ENCODE results near the gene RAB40B. TPM values are rescaled to one million over a fixed set of nuclear protein-coding genes. Genes with fewer than 3 reads are reported as not detected.

Gene RAB40B
- total and polyA plus RNA-seq, 2 of the 4 experiments (the other 2 are of a cell fraction) = 14.9 to 20.0 TPM

DNA sequence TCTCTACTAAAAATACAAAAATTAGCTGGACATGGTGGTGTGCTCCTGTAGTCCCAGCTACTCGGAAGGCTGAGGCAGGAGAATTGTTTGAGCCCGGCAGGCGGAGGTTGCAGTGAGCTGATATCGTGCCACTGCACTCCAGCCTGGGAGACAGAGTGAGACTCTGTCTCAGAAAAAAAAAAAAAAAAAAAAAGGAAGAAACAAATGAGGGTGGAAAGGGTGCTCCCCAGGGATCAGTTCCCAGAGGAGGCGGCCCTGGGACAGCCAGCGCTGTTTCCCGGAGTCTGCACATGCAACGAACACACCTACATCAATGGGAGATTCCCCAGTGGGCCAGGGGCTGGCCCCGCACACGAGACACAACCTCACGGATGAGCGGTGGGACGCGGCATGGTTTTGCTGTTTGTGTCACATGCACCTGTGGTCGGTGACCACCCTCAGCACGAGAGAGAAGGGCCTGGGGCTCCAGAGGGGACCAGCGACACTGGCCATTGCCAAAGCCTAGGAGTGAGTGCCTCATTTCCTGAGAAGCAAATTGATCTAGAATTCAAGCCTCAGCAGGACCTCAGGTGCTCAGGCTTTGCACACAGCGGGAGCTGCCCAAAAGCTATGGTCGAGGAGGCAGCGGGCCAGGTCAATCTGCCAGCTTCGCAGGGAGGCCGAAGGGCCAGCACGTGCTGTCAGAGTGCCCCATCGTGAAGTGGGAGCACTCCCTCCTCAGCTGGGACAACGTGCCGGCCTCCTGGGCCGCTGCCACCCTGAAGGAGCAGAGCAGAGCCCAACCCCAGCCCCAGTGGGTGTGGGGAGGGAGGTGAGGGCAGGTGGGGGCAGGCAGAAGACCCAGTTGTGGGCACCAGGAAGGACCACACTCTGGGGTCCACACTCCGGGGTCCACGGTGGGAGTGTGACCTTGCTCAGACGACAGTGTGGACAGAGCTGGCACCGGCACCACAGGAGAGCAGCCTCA lies 36.5 kb downstream of the RAB40B start:
- Histone ChIP-seq H4K91ac (ENCODE audit: insufficient read depth, low read depth, low read length) (no peak overlapping the region), H3K18ac (ENCODE audit: low read depth, low read length) (no peak overlapping the region), H3K9ac (ENCODE audit: low read depth, low read length) (no peak overlapping the region), H3K27me3 (ENCODE audit: control insufficient read depth, insufficient read depth, low read length) (no peaks in the 10 kb centered on the region), H3K36me3 (ENCODE audit: control insufficient read depth, insufficient read depth, low read length) (peaks cover 1% of the 10 kb centered on the region), H3K4ac (ENCODE audit: low read depth, low read length) (no peak overlapping the region), H4K8ac (ENCODE audit: low read depth in 2 of 2, low read length in 2 of 2) (no peak overlapping the region), H2BK120ac (ENCODE audit: low read depth, low read length) (no peak overlapping the region), H4K20me1 (ENCODE audit: insufficient read depth, low read length) (no peaks in the 10 kb centered on the region), H2AK9ac (replicated peaks; ENCODE audit: low read depth, low read length, poor library complexity) (no peak overlapping the region), H4K5ac (ENCODE audit: low read depth, low read length) (no peak overlapping the region), H3K27ac (ENCODE audit: insufficient read depth, low read length) (no peak overlapping the region), H3K9me1 (ENCODE audit: insufficient read depth, low read length) (peaks cover 6% of the 10 kb centered on the region), H3K4me3 (ENCODE audit: insufficient read depth, low read depth, low read length) (no peak overlapping the region), H2BK20ac (ENCODE audit: low read depth, low read length) (no peak overlapping the region), H3K4me1 (ENCODE audit: control insufficient read depth, insufficient read depth, low read length) (no peaks in the 10 kb centered on the region), H2BK15ac (ENCODE audit: low read depth, low read length) (no peak overlapping the region), H3K79me1 (ENCODE audit: low read depth in 1 of 2, low read length in 2 of 2) (peaks cover 0 to 6% of the 10 kb centered on the region in 2 experiments; a peak in 2 of 4 replicates), H2AFZ (replicated peaks; ENCODE audit: low read length, poor library complexity) (no peak overlapping the region), H3K56ac (ENCODE audit: extremely low read depth, insufficient read depth, low read length) (no peak overlapping the region), H2BK5ac (ENCODE audit: low read depth, low read length, poor library complexity, severe bottlenecking) (no peak overlapping the region), H3K4me2 (ENCODE audit: low read depth, low read length) (no peak overlapping the region), H3K23ac (ENCODE audit: low read depth, low read length) (no peak overlapping the region), H3K9me3 (ENCODE audit: control insufficient read depth, insufficient read depth, low read length) (no peaks in the 10 kb centered on the region), H2AK5ac (ENCODE audit: low read depth, low read length) (no peak overlapping the region), H3K14ac (replicated peaks; ENCODE audit: low read depth, low read length) (no peak overlapping the region)
- TF ChIP-seq RFX5 (IDR thresholded peaks at IDR 0.05; ENCODE audit: low read depth, low read length) (no peak), FOS (IDR thresholded peaks at IDR 0.05; ENCODE audit: low read depth, low read length) (no peak), CTCF (conservative IDR thresholded peaks at IDR 0.05; ENCODE audit: low read depth, low read length) (no peak), RCOR1 (IDR thresholded peaks at IDR 0.05; ENCODE audit: insufficient replicate concordance, low read length) (no peak), POLR2A (IDR thresholded peaks at IDR 0.05; ENCODE audit: low read depth, low read length) (no peak)
- WGBS, 2 experiments (ENCODE audit: extremely low coverage in 2 of 2, insufficient read length in 1 of 2) = 83% methylated on average over 15 of the region's 31 CpGs; no CpG with 5 or more reads in 1 of the 2 experiments
- ATAC-seq (ENCODE audit: low read depth) (no peak), DNase-seq (no peak)
- CTCF ChIA-PET = interaction anchor here (0.6 kb wide), 1 partner anchor 26 kb away, joined by 3 read pairs; no protein-coding TSS in a partner anchor
- dilution Hi-C loops (cut with HindIII; ENCODE audit: low sequenced_read_pairs, unreplicated experiment) (no loop called here), in situ Hi-C loops (cut with MboI; ENCODE audit: low sequenced_read_pairs) (no loop called here), intact Hi-C loops (cut with micrococcal nuclease) (no loop called here)
- BruUV-seq (replicated peaks) = no TSS peak
- POLR2A ChIA-PET (ENCODE audit: unreplicated experiment) = no interaction called here
